Neural progenitor cell (in vitro differentiated cells): ENCODE results near the gene RTN4R. TPM values are rescaled to one million over a fixed set of nuclear protein-coding genes. Genes with fewer than 3 reads are reported as not detected.
"Not testable (repeated sequence)": the region's sequence is repeated elsewhere in the genome, so short reads cannot be mapped to it uniquely, and the experiment has no call there.

Experiments
- DNase-seq: peaks from one replicate; pipeline ENCODE4 v3.0.0-alpha.2; 2016; ENCODE audit warnings: low spot score
- H2AFZ ChIP-seq: fragments of 200-600 bp; sonication (generic); replicated peaks from 2 replicates; pipeline ENCODE4 v1.6.1; 2016; ENCODE audit warnings: antibody characterized with exemption
- H3F3A ChIP-seq: fragments of 200-600 bp; sonication (generic); 2 replicates; pipeline ENCODE4 v1.6.1; 2016; ENCODE audit warnings: antibody characterized with exemption, low read depth
- H3K27ac ChIP-seq: fragments of 200-600 bp; sonication (generic); 2 replicates; pipeline ENCODE4 v1.5.1; 2016; ENCODE audit warnings: mild to moderate bottlenecking
- H3K27me3 ChIP-seq: fragments of 200-600 bp; sonication (generic); 2 replicates; pipeline ENCODE4 v1.6.1; 2016; ENCODE audit warnings: mild to moderate bottlenecking, moderate library complexity
- H3K36me3 ChIP-seq: fragments of 200-600 bp; sonication (generic); 2 replicates; pipeline ENCODE4 v1.5.1; 2016
- H3K4me1 ChIP-seq: fragments of 200-600 bp; sonication (generic); 2 replicates; pipeline ENCODE4 v1.6.1; 2016; ENCODE audit warnings: mixed run types
- H3K4me2 ChIP-seq: fragments of 200-600 bp; sonication (generic); 2 replicates; pipeline ENCODE4 v1.6.1; 2016
- H3K4me3 ChIP-seq: fragments of 200-600 bp; sonication (generic); 2 replicates; pipeline ENCODE4 v1.5.1; 2016
- H3K79me2 ChIP-seq: fragments of 200-600 bp; sonication (generic); 2 replicates; pipeline ENCODE4 v1.6.1; 2016; ENCODE audit warnings: low read depth
- H3K9ac ChIP-seq: fragments of 200-600 bp; sonication (generic); 2 replicates; pipeline ENCODE4 v1.6.1; 2016
- H3K9me3 ChIP-seq: fragments of 200-600 bp; sonication (generic); 2 replicates; pipeline ENCODE4 v1.5.1; 2016; ENCODE audit warnings: low read depth
- H4K20me1 ChIP-seq: fragments of 200-600 bp; sonication (generic); 2 replicates; pipeline ENCODE4 v1.6.1; 2016; ENCODE audit warnings: low read depth
- H3K27ac Mint-ChIP-seq: 3 replicates; pipeline ENCODE4 v1.8.0; 2021; ENCODE audit warnings: mixed read lengths
- H3K27me3 Mint-ChIP-seq: 2 replicates; pipeline ENCODE4 v1.8.0; 2022; ENCODE audit warnings: low read depth, mild to moderate bottlenecking, inconsistent platforms, moderate library complexity, mixed read lengths; ENCODE audit not compliant: insufficient read depth
- H3K36me3 Mint-ChIP-seq: 3 replicates; pipeline ENCODE4 v1.8.0; 2021; ENCODE audit warnings: mixed read lengths
- H3K4me1 Mint-ChIP-seq: 3 replicates; pipeline ENCODE4 v1.8.0; 2021; ENCODE audit warnings: mixed read lengths
- H3K4me3 Mint-ChIP-seq: 3 replicates; pipeline ENCODE4 v1.8.0; 2021; ENCODE audit warnings: mild to moderate bottlenecking, moderate library complexity, mixed read lengths
- H3K9me3 Mint-ChIP-seq: 3 replicates; pipeline ENCODE4 v1.8.0; 2020; ENCODE audit warnings: mixed read lengths
- EZH2 ChIP-seq: fragments of 200-600 bp; sonication (generic); IDR thresholded peaks from 2 replicates; pipeline ENCODE4 v1.6.1; 2017; ENCODE audit warnings: antibody characterized with exemption, mild to moderate bottlenecking, moderate library complexity
- EZH2phosphoT487 ChIP-seq: fragments of 200-600 bp; sonication (generic); IDR thresholded peaks from 2 replicates; pipeline ENCODE4 v1.6.1; 2017; ENCODE audit warnings: antibody characterized with exemption
- total RNA-seq: library from RNA; depleted of rRNA; stranded (reverse); fragments of >200 nt; gene quantifications from 2 replicates; pipeline ENCODE4 v1.2.3, GENCODE V29; 2015; ENCODE audit warnings: low replicate concordance
- TF ChIP-seq, protein P1 (sequence below): fragments of 200-600 bp; sonication (generic); IDR thresholded peaks from 2 replicates; pipeline ENCODE4 v1.5.1; 2017; ENCODE audit warnings: antibody characterized with exemption, mild to moderate bottlenecking

Gene RTN4R
- total RNA-seq, 1 donor from 2014 or later: 6.3 TPM

DNA sequence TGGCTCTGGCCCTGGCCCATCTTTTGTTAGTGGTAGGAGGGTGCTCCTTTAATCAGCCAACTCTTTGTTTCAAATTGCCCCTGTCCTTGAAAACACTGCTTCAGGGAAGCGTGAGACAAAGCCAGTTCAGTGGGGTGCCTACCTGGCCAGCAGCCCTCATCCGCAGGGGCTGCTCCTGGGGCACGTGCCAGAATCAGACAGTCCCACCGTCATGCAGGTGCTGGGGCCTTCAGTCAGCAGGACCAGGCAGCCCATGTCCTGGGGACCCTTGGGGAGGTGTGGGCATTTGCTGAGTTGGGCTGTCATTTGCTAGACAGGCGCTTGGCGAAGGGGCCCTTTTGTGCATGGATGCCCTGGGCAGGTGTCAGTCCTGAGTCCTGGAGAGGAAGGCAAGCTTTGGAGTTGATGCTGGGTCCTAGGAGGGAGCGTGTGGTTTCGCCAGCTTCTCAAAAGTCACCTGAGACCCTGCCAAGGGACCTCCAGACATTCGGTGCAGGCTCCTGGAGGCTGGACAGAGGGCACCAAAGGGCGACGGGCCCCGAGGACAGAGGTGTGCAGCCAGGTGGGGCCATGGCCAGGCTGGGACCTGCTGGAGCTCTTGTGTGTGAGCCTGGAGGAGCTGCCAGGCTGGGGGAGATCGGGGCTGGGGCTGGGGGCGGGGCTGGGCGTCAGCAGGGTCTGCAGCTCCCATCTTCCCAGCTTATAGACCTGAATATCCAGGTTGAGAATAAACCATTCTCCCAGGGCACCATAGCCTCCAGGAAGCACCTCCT is 15.0 kb upstream of the RTN4R start:
- Histone ChIP-seq H3K36me3 (no peaks in the 10 kb centered on the region), H2AFZ (no peak overlapping the region), H3K4me3 (no peak overlapping the region), H3K9me3 (no peaks in the 10 kb centered on the region), H4K20me1 (no peaks in the 10 kb centered on the region), H3K4me1 (peaks cover 9% of the 10 kb centered on the region), H3K4me2 (peak overlapping the region; percentile 22), H3F3A (no peaks in the 10 kb centered on the region), H3K27me3 (no peaks in the 10 kb centered on the region), H3K79me2 (no peaks in the 10 kb centered on the region), H3K27ac (no peak overlapping the region), H3K9ac (no peak overlapping the region)
- Mint-ChIP-seq H3K9me3 (no peaks in the 10 kb centered on the region), H3K36me3 (no peaks in the 10 kb centered on the region), H3K4me1 (peaks cover 15% of the 10 kb centered on the region), H3K27me3 (peaks cover 3% of the 10 kb centered on the region), H3K27ac (no peak overlapping the region), H3K4me3 (no peak overlapping the region)
- TF ChIP-seq EZH2phosphoT487 (no peak), EZH2 (no peak)
- TF ChIP-seq, protein P1, sequence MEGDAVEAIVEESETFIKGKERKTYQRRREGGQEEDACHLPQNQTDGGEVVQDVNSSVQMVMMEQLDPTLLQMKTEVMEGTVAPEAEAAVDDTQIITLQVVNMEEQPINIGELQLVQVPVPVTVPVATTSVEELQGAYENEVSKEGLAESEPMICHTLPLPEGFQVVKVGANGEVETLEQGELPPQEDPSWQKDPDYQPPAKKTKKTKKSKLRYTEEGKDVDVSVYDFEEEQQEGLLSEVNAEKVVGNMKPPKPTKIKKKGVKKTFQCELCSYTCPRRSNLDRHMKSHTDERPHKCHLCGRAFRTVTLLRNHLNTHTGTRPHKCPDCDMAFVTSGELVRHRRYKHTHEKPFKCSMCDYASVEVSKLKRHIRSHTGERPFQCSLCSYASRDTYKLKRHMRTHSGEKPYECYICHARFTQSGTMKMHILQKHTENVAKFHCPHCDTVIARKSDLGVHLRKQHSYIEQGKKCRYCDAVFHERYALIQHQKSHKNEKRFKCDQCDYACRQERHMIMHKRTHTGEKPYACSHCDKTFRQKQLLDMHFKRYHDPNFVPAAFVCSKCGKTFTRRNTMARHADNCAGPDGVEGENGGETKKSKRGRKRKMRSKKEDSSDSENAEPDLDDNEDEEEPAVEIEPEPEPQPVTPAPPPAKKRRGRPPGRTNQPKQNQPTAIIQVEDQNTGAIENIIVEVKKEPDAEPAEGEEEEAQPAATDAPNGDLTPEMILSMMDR: no peak
- DNase-seq: no peak

DNA sequence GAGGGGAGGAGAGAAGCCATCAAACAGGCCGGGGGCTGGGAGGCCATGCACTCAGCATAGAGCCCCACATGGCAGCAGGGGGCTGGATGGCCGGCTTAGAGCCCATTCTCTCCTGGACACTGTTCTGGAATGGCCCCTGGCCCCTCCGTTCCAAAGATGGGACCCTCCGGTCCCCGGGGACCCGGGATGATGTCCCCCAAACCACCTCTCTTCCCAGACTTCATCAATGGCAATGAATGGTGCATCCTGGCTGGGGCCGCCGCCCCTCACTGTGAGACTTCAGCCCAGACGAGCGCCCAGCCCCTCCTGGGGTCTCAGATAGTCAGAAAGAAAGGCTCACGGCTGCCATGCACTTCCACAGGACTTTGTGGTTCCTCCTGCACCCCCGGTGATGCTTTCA is 13.8 kb upstream of the RTN4R start:
- no peaks in the 10 kb centered on the region for H4K20me1 ChIP-seq
- H3K9me3 ChIP-seq: no peaks in the 10 kb centered on the region
- no peak overlapping the region for H2AFZ ChIP-seq
- no peak overlapping the region for H3K9ac ChIP-seq
- Mint-ChIP-seq H3K4me3 (no peak overlapping the region), H3K4me1 (peaks cover 14% of the 10 kb centered on the region), H3K36me3 (no peaks in the 10 kb centered on the region), H3K27me3 (peaks cover 3% of the 10 kb centered on the region), H3K27ac (peak overlapping the region; percentile 29), H3K9me3 (no peaks in the 10 kb centered on the region)
- DNase-seq: no peak
- H3K27ac ChIP-seq: no peak overlapping the region
- H3K4me2 ChIP-seq: no peak overlapping the region
- H3K4me1 ChIP-seq: peaks cover 9% of the 10 kb centered on the region
- H3K36me3 ChIP-seq: no peaks in the 10 kb centered on the region
- no peaks in the 10 kb centered on the region for H3K27me3 ChIP-seq
- H3K79me2 ChIP-seq: no peaks in the 10 kb centered on the region
- no peak overlapping the region for H3K4me3 ChIP-seq
- no peaks in the 10 kb centered on the region for H3F3A ChIP-seq
- no peak for TF ChIP-seq EZH2phosphoT487
- no peak for TF ChIP-seq EZH2
- TF ChIP-seq, protein P1: no peak

DNA sequence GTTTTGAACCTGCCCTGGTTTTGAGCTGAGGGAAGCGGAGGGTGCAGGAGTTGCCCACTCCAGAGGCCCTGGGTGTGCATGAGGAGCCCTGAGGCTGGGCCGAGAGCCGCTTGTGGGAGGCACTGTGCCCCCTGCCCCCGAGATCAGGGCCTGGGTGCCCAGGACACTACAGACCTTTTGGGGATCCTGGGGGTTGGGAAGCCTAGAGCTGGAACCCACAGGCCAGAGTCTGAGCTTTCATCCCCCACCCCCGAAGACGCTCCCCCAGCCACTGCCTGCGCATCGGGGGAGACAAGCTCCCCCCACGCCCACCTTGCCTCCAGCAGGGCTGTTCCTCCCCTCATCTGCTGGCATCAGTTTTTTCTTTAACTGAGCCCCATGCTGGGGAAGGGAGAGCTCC is 13.4 kb upstream of the RTN4R start:
- not testable (repeated sequence) for H3K4me1 ChIP-seq, H3K4me3 ChIP-seq, H2AFZ ChIP-seq, H3K4me3 Mint-ChIP-seq, H3F3A ChIP-seq, H3K9me3 Mint-ChIP-seq, H3K36me3 ChIP-seq, H3K27ac Mint-ChIP-seq, H4K20me1 ChIP-seq, H3K9ac ChIP-seq, H3K36me3 Mint-ChIP-seq, H3K9me3 ChIP-seq, H3K4me2 ChIP-seq, H3K79me2 ChIP-seq, H3K27me3 ChIP-seq, H3K27ac ChIP-seq, DNase-seq, H3K27me3 Mint-ChIP-seq
- H3K4me1 Mint-ChIP-seq: peaks cover 12% of the 10 kb centered on the region

DNA sequence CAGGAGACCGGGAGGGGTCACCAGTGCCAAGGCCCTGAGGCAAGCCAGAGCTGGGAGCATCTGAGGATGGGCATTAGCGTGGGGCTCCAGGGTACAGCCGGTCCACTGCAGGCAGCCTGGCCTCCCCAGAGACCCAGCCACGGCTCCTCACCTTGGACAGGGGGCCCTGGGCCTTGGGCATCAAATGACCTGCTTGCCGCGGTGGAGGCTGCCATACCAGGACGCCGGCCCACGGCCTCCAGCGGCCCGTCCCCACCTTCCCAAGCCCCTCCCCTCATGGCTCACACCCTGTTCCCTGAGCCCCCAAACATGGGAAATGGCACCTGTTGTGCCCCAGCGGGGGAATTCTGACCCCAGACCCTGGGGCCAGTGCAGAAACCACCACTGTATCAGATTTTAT is 12.7 kb upstream of the RTN4R start:
- no peaks in the 10 kb centered on the region for H3K79me2 ChIP-seq
- no peak for DNase-seq
- H3K4me3 ChIP-seq: no peak overlapping the region
- no peaks in the 10 kb centered on the region for H3K27me3 Mint-ChIP-seq
- no peak overlapping the region for H3K4me3 Mint-ChIP-seq
- H3K36me3 Mint-ChIP-seq: no peaks in the 10 kb centered on the region
- peaks cover 15% of the 10 kb centered on the region for H3K4me1 Mint-ChIP-seq
- H3K36me3 ChIP-seq: no peaks in the 10 kb centered on the region
- no peak for TF ChIP-seq EZH2phosphoT487
- no peaks in the 10 kb centered on the region for H3K9me3 Mint-ChIP-seq
- no peaks in the 10 kb centered on the region for H3F3A ChIP-seq
- no peak overlapping the region for H3K27ac ChIP-seq
- no peak overlapping the region for H2AFZ ChIP-seq
- H3K4me2 ChIP-seq: no peak overlapping the region
- no peak overlapping the region for H3K9ac ChIP-seq
- no peak overlapping the region for H3K27ac Mint-ChIP-seq
- peaks cover 9% of the 10 kb centered on the region for H3K4me1 ChIP-seq
- no peaks in the 10 kb centered on the region for H3K9me3 ChIP-seq
- no peaks in the 10 kb centered on the region for H4K20me1 ChIP-seq
- H3K27me3 ChIP-seq: no peaks in the 10 kb centered on the region

DNA sequence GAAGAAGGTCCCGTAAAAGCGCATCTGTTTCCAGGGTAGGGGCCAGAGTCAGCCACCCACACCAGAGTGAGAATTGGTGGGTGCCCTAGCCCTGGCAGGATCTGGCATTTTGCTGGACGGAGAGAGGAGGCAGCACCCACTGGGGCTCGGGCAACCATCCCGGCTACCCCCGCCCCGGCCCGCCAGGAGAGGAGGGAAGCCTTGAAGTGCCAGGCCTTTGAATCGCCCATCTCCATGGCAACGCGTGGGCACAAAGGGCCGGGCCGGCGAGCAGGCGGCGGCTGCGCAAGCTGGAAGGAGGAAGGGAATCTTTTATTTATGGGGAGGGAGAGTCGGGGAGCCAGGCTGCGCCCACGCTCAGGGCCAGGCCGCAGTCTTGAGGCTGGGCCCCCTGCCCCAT is 12.0 kb upstream of the RTN4R start:
- not testable (repeated sequence) for H3K36me3 ChIP-seq, H3F3A ChIP-seq
- H3K4me1 Mint-ChIP-seq: peaks cover 18% of the 10 kb centered on the region

More for the DNA sequence above, 12.0 kb upstream of the RTN4R start:
- H3K27me3 ChIP-seq, H2AFZ ChIP-seq, H3K4me3 Mint-ChIP-seq, H3K4me3 ChIP-seq, H3K9ac ChIP-seq, H3K36me3 Mint-ChIP-seq, H3K9me3 ChIP-seq, H3K9me3 Mint-ChIP-seq, DNase-seq, H4K20me1 ChIP-seq, H3K4me1 ChIP-seq, H3K27ac Mint-ChIP-seq, H3K4me2 ChIP-seq, H3K27ac ChIP-seq, H3K27me3 Mint-ChIP-seq, H3K79me2 ChIP-seq: not testable (repeated sequence)
